GM21529 (cell line): Measurements from ENCODE around the gene TFF1.

ENCODE experiments used
- ATAC-seq: cut with Tn5 transposase; IDR thresholded peaks from one replicate; pipeline ENCODE4 v1.9.1; 2021; ENCODE audit not compliant: unreplicated experiment

TFF1 gene

DNA sequence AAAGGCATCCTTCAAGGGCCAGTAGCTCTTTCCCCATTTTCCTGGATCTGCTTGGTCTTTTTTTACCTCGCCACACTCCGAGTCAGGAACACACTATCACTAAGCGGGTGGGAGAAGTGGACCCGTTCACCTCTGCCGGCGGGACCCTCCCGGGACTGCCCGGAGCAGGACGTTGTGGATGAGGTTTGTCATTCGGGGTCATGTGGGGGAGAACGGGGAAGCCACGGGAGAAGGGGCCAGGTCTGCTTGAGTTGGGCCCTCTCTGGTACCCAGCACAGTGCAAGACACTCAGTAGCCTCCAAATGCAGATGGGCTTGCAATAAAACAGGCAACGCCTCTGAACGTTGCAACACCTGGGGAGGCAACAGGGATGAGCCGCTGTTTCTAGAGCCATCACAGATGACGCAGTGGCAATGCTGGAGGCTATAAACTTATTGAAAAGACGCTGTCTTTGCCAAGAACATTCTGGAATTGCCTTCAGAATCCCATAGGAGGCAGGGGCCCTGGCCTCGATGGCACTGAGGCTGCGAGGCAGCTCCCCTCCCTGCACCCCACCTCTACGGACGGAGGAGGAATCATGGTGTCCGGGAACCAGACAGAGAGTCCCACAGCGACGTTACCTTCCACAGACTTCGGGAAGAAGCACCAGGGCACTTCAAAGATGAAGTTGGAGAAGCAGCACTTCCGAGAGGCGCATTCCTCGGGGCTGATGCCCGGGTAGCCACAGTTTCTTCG lies 19.3 kb downstream of the TFF1 start:
- ATAC-seq = no peak

- ATAC-seq = no peak
These were observed 19.9 kb downstream of the TFF1 start for GRCh38 chr21:42346441-42346840.

DNA sequence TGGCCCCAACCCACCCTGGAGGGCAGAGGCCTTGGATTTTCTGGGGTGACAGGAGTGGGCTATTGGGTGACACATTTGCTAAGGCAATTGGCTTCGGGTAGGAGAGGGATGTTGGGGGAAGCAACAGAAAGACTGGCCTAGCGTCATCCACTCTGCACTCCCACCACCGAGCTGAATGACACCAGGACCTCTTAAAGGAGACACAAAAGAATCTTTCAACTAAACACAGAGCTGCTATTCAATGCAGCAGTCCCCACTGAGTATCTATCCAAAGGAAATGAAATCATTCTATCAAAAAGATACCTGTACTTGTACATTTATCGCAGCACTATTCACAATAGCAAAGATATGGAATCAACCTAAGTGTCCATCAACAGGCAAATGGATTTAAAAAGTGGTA lies 21.7 kb downstream of the TFF1 start:
- no peak for ATAC-seq

DNA sequence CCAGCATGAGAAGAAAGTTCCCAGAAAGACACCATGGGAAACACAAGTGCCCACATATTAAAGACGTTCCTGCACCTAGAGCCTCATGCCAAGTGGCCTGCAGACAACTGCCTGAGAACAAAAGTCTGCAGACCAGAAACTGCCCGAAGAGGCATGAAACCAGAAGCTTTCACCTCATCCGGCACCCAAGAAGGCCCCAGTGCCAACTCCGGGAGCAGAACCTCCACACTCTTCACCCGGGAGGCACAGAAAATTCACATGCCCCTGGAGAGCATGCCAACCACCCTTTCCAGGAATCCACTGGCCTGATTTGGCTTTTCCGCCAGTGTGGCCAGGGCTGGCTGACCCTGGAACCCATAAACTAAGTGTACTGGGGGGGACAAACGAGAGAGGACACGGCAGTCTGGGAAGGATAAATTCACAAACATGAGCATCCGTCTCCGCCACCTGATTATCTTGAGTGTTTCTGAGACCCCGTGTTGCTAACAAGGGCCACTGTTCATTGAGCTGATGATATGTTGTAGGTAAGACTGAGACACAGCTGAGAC lies 22.3 kb downstream of the TFF1 start:
- ATAC-seq = no peak

DNA sequence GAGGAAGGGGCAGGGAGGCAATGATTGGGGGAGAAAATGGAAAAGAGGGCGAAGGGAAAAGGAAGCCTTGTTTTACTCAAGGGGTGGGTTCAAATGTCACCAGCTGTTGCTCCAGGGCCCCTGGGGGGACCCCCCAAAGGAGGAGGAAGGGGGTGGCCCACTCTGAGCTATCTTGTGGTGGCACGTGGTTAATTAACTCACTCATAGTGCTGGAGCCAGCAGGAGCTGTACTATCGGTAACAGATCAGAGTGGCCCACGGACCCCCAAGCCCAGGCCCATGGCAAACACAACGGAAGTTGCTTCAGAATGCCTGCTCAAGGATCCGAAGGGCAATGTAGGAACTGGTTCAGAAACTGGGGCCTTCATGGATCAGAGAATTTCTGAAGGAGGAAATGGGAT lies 22.8 kb downstream of the TFF1 start:
- no peak for ATAC-seq

DNA sequence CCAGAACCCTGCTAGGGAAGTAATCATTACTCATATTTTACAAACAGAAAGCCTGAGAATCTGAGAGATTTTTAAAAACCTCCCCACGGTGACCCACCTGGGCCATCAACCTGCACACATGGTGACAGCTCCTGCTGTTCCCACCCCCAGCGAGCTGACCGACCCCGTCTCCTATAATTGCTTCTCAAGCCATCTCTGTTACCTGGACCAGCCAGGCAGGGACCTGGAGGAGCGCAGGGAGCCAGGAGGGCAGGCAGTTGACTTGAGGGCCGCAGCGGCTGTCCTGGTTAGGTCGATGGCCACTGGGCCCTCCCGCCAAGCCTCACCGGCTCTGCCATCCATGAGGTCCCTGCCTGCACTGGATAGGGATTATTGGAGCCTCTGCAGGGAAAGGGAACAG lies 23.2 kb downstream of the TFF1 start:
- no peak for ATAC-seq

DNA sequence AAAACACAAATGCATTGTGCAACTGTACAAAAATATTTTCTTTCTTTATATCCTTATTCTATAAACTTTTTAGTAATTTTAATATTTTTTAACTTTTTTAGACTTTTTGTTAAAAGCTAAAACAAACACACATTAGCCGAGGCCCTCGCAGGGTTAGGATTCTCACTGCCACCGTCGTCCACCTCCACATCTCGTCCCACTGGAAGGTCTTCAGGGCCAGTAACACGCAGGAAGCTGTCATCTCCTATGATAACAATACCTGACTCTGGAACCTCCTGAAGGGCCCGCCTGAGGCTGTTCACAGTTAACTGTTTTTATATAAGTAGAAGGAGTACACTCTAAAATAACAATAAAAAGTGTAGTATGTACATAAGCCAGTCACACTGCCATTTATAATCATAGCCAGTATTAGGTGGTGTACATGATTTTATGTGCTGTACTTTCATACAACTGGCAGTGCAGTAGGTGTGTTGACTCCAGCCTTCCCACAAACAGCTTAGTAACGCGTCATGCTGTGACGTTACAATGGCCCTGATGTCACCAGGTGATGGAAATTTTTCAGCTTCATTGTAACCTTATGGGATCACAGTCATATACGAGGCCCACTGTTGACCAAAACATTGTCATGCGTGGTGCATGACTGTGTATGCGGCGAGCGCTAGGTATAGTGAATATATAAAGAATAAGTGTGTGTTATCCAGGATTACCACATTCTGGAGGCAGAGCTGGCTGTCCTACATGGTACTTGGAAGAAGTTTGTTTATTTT lies 24.4 kb downstream of the TFF1 start:
- no peak for ATAC-seq

DNA sequence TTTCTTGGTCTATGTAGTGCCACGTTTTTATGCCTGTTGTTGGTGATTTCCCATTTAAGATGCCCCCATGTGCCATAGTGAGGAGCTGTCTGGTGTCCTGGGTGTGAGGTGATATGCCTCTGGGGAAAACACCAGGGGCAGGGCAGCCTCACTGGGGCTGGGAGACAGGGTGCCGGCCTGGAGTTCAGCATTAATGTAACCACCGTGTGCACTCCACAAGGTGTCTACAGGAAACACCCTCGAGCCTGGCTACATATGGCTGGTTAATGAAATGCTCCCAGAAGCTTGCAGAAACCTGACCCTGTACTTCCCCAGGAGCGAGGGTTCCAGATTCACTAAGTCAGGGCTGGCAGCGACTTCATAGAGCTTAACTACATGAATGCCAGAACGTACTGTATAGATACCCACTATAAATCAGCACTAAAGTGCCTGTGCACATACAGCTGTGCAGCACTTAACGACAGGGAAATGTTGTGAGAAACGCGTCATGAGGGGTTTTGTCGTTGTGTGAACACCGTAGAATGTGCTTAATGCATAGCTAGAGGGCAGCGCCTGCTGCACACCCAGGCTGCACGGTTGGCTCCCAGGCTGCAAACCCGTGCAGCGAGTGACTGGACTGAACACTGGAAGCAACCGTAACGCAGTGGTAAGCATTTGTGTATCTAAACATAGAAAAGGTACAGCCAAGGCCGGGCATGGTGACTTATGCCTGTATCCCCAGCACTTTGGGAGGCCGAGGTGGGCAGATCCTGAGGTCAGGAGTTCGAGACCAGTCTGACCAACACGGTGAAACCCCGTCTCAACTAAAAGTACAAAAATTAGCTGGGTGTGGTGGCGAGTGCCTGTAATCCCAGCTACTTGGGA lies 25.9 kb downstream of the TFF1 start:
- no peak for ATAC-seq

DNA sequence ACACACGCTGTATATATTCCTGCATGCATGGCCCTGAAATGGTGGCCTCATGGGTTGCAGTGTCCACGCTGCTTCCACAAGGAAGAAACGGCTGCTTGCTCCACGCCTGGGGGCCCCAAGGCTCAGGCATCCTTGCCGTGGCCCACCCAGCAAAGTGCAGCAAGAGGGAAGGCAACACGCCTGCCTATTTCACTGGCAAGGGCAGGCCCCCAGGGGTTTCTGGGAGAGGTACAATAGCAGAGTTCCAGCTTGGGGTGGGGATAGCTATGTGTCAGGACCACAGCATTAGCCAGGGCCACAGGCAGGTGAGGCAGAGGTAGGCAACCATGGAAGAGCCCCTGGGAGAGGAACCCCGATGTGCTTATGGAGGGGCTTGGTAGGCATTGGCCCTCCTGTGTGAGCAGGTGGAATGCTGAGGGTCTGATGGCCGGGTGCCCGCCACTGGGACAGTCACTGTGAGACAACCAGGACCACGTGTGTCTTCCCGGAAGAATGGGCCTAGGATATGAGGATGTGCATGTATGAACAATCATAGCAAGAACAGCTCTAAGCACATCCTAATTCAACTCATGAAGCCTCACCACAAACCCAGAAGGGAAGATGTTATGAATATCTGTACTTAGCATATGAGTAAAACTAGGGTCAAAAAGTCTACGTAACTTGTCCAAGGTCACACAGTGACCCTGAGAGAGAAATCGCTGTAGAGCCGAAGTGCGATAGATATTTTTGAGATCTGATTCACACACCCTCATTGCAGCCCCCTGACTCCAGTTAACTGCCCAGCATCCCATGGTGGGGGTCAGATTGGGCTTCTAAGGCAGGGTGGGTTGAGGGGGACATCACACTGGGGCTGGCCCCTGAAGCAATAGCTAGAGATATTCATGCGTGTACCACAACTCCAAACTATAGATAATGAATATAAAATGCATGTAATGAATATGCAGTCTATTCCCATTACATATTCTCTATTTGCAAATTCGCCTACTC lies 27.3 kb downstream of the TFF1 start:
- ATAC-seq = no peak

- no peak for ATAC-seq
These were observed 28.3 kb downstream of the TFF1 start for GRCh38 chr21:42337830-42338728.

DNA sequence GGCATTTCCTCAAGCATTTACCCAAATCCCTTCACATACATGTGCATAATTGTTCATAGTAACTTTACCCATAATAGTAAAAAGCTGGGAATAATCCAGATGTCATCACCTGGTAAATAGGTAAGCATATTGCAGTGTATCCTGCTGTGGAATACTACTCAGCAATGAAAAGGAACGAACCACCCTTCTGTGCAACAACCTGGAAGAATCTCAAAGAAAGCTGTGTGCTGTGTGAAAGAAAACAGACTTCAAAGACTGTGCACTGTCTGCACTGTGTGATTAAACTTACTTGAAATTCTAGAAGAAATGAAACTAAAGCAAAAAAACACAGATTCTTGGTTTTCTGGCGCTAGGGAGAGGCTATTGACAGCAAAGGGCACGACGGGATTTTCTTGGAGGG lies 29.1 kb downstream of the TFF1 start:
- ATAC-seq = no peak

DNA sequence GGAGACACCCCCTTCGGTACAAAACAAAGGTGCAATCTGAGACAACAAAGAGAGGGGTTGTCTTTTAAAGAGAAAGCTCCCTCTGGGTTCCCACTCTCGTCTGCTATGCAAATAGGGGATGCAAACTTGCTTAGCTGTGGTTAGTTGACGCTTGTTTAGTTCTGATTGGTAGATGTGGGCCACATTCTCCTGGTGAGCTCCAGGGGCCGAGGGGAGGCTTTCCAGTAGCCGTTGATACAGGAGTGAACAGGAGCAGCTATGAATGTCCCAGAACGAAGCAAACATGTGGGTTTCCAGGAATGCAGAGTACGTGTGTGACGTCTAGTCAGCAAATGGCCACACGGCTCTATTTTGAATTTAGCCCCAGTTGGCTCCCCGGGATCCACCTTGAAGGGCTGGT lies 30.3 kb downstream of the TFF1 start:
- ATAC-seq = no peak

DNA sequence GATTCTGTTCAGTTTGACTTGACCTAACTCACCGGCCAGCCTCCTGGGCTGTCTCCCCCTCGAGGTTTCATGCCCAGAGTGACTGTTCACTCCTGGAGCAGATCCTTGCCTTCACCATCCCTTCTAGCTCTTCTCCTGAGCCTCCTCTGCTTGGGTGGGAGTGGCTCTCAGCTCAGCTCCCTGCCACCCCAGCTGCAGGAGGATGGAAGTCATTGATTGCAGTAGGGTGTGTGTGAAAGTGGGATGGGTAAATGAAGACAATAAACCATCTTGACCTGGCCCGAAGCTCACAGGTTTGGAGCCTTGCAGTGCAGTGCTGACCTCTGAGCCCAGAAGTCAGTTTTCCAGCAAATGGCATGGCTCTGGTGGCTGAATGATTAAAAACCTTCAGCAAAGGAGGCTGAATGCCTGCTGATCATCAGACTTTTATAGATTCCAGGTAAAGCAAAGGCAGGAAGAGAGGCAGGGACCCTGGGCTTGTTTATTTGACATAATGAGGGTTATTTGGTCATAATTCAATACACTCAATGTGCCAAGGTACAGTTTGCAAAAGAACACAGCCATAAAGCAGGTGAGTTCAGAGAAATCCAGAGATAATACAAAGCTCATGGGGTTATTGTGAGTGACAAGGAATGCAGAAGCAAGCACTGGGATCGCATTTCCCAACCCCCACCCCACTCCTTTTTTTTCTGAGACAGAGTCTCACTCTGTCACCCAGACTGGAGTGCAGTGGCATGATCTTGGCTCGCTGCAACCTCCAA lies 33.6 kb downstream of the TFF1 start:
- no peak for ATAC-seq

DNA sequence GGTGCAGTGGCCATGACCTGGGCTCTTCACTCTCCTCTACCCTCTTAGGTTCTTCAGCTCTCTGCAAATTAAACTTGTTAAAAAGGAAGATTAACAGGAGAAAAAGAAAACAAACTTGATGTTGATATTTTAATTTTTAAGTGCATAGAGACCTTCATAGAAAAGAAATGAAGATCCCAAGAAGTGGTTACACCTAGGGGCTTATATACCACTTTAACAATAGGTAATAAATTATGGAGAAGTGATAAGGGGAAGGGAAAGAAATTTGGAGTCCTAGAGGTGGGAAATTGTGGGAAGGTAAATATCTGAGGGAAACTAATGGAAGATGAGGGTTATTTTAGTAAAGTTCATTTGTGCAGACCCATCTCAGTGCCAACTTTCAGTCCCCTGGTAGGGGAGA lies 34.7 kb downstream of the TFF1 start:
- ATAC-seq = no peak

DNA sequence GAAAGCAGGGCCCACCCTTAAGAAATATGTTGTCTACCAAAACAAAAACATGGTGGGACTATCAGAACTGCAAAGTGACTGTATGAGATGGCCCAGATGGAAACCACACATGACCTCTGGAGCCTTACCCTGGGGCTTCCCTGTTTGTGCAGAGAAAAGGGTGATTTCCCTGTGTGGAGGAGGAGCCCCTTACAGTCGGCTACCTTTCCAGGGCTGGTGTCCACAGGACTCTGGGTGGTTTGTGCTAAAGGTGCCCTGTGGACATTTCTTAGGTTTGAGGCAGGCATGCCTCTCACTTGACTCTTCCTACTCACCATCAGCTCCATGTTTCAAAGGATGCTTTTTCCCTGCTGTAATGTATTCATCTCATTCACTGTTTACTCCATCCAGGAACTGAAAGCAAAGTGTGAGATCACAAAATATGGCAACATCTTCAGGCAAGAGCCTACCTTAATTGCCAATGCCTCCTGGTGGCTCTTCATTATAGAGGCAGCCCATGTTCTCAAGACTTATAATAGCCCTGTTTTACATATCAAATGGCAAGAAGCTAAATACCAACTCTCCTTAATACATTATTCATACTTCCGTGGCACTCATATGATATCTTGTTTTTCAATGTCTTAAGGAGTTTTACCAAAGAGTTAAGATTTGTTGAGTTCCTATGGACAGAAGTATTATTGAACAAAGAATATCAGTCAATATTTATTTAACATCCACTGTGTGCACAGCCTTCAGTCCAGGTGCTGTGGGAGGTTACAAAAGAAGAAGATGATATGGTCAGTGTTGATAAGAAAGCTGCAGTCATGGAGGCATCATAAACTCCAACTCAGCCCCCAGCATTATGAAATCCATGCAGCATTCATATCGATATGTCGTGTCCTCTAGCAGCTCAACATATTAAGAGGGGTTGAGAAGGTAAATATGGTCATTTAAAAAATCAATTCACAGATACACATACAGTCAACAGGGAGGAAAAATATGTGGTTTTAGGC lies 35.7 kb downstream of the TFF1 start:
- no peak for ATAC-seq

DNA sequence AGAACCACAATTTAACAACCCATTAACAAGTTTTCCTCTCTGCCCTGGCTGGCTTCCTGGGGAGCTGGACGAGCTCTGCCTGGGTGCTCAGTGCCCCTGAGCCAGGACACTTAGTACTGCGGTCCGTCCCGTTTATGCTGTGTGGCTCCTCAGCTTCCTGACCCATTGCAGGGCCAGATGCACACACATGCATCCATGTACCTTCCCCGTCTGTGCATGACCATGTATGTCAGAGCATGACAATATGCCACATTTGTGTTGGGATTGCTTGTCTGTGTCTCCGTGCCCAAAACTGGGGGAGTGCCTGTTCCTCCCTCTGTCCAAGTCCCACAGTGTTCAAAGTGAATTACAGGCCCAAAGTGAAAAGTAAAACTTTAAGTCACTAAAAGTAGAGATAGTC lies 41.4 kb downstream of the TFF1 start:
- no peak for ATAC-seq

DNA sequence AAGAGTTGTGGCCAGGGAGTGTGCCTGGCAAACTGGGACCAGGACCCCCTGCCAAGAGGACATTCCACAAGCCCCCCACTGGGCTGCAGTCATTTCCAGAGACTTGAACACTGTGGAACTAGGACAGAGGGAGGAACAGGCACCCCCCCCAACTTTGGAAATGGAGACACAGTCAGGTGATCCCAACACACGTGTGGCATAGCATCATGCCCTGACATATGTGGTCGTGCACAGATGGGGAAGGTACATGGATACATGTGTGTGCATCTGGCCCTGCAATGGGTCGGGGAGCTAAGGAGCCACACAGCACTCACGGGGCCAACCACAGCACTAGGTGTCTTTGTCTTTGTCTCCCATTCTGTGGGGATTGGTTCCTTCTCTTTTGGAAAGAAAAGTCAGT lies 44.5 kb downstream of the TFF1 start:
- no peak for ATAC-seq
